Liver (tissue), 10 donors: ENCODE measurements around the gene RALY. TPM values are rescaled to one million over a fixed set of nuclear protein-coding genes. Genes with fewer than 3 reads are reported as not detected.
"Not testable (repeated sequence)": the region's sequence is repeated elsewhere in the genome, so short reads cannot be mapped to it uniquely, and the experiment has no call there.

Source experiments
- DNase-seq: peaks from one replicate; pipeline ENCODE4 v3.0.0-alpha.2; 2017; ENCODE audit warnings: low spot score
- H3K27ac ChIP-seq, 2 donors: one replicate each; pipeline ENCODE4 v1.7.0; 2013; ENCODE audit warnings: inconsistent platforms in 2 of 2, low read length in 2 of 2, control low read depth in 1 of 2, low read depth in 1 of 2, mild to moderate bottlenecking in 1 of 2
- H3K27me3 ChIP-seq, 4 donors: one replicate each; pipeline versions ENCODE4 v1.6.1 to v1.7.0; 2013; ENCODE audit warnings: low read length in 3 of 4, inconsistent platforms in 1 of 4, mild to moderate bottlenecking in 1 of 4, moderate library complexity in 1 of 4; ENCODE audit not compliant: control insufficient read depth in 4 of 4, insufficient read depth in 4 of 4
- H3K36me3 ChIP-seq, 4 donors: one replicate each; pipeline versions ENCODE4 v1.6.1 to v1.7.0; 2013; ENCODE audit warnings: low read length in 3 of 4, mild to moderate bottlenecking in 3 of 4, low read depth in 1 of 4, moderate library complexity in 1 of 4; ENCODE audit not compliant: control insufficient read depth in 4 of 4, insufficient read depth in 3 of 4
- H3K4me1 ChIP-seq, 4 donors: one replicate each; pipeline versions ENCODE4 v1.6.1 to v1.7.0; 2013; ENCODE audit warnings: low read length in 3 of 4, mild to moderate bottlenecking in 3 of 4, moderate library complexity in 1 of 4; ENCODE audit not compliant: control insufficient read depth in 4 of 4, insufficient read depth in 4 of 4
- H3K4me3 ChIP-seq, 3 donors: one replicate each; pipeline versions ENCODE4 v1.6.1 to v1.7.0; 2013; ENCODE audit warnings: low read length in 3 of 3, control low read depth in 1 of 3, low read depth in 1 of 3, mild to moderate bottlenecking in 1 of 3
- H3K9ac ChIP-seq, 2 donors: one replicate each; pipeline ENCODE4 v1.7.0; 2013; ENCODE audit warnings: low read length in 2 of 2, mild to moderate bottlenecking in 2 of 2, moderate library complexity in 2 of 2, control low read depth in 1 of 2, low read depth in 1 of 2
- H3K9me3 ChIP-seq, 4 donors: one replicate each; pipeline versions ENCODE4 v1.6.1 to v1.7.0; 2013; ENCODE audit warnings: low read length in 3 of 4; ENCODE audit not compliant: control insufficient read depth in 4 of 4
- WGBS: extraction: QIAGEN DNeasy Blood & Tissue Kit; methylation state at CpG from one replicate; pipeline ENCODE4 v1.1.7; 2013; 5-methylcytosine and 5-hydroxymethylcytosine counted together
- polyA plus RNA-seq, 2 donors: library from polyadenylated mRNA; stranded (reverse) in 1 of 2; unstranded in 1 of 2; fragments of 200-250 nt in 1 of 2; fragments of >200 nt in 1 of 2; fragmentation: Nextera tagmentation in 1 of 2; extraction: Ambion mirVana in 1 of 2; gene quantifications; one replicate each; pipeline versions ENCODE4 v1.2.1 to v1.2.3, GENCODE V29; 2013 to 2015
- small RNA-seq: library from RNA; depleted of rRNA; stranded (forward); fragments of <200 nt; gene quantifications from one replicate; pipeline ENCODE3, GENCODE V24; 2014
- total RNA-seq, 2 donors: library from RNA; depleted of rRNA; stranded (reverse); fragments of >200 nt; gene quantifications; one replicate each; pipeline ENCODE4 v1.2.3, GENCODE V29; 2014
- TF ChIP-seq, protein P1 (sequence below): IDR thresholded peaks from 2 replicates; pipeline ENCODE4 v1.6.1; 2016; ENCODE audit warnings: antibody characterized with exemption
- donor health status: healthy.
- donor health status: healthy.
- donor health status: healthy.
- donor health status: healthy.
- donor health status: healthy.

Gene RALY
- total and polyA plus RNA-seq, 4 donors = 23.1 to 47.4 (median 33.3) TPM

- TF ChIP-seq, protein P1, sequence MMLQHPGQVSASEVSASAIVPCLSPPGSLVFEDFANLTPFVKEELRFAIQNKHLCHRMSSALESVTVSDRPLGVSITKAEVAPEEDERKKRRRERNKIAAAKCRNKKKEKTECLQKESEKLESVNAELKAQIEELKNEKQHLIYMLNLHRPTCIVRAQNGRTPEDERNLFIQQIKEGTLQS = no peak
Measured at GRCh38 chr20:34131491-34131890, 137.8 kb downstream of the RALY start (continued).

GRCh38 chr20:34132491-34132890, 138.8 kb downstream of the RALY start:
- WGBS = 95% methylated on average over 26 of the region's 26 CpGs
- H3K4me3 ChIP-seq, H3K4me1 ChIP-seq, H3K9me3 ChIP-seq, DNase-seq, H3K36me3 ChIP-seq, H3K27me3 ChIP-seq, H3K27ac ChIP-seq, H3K9ac ChIP-seq: not testable (repeated sequence)

DNA sequence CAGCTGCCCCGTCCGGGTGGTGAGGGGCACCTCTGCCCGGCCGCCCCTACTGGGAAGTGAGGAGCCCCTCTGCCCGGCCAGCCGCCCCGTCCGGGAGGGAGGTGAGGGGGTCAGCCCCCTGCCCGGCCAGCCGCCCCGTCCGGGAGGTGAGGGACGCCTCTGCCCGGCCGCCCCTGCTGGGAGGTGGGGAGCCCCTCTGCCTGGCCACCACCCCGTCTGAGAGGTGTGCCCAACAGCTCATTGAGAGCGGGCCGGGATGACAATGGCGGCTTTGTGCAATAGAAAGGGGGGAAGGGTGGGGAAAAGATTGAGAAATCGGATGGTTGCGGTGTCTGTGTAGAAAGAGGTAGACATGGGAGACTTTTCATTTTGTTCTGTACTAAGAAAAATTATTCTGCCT, 139.2 kb downstream of the RALY start:
- not testable (repeated sequence) for H3K27me3 ChIP-seq, H3K27ac ChIP-seq, DNase-seq, H3K4me3 ChIP-seq, H3K36me3 ChIP-seq, H3K9ac ChIP-seq, H3K4me1 ChIP-seq, H3K9me3 ChIP-seq
- 88% methylated on average over 21 of the region's 21 CpGs for WGBS

GRCh38 chr20:34133365-34133860, 139.7 kb downstream of the RALY start:
- H3K9me3 ChIP-seq, DNase-seq, H3K27ac ChIP-seq, H3K4me1 ChIP-seq, H3K27me3 ChIP-seq, H3K4me3 ChIP-seq, H3K9ac ChIP-seq, H3K36me3 ChIP-seq: not testable (repeated sequence)
- 74% methylated on average over 4 of the region's 4 CpGs for WGBS

Small RNAs within 50 kb of the gene (small RNA-seq; reads per million reads assigned to genes)
- gene MIR4755 = not detected

Other genes starting within 250 kb of the RALY start
- 10 to 100 TPM; 16.4 to 18.0 TPM for gene CHMP4B, start 182.6 kb upstream of the RALY start, total RNA-seq
- 10 to 100 TPM in 1 of 2 donors, 1 to 10 TPM in 1; 2.7 to 37.2 TPM for gene CHMP4B, start 182.6 kb upstream of the RALY start, polyA plus RNA-seq
- gene EIF2S2, start 118.3 kb downstream of the RALY start, total RNA-seq = 10 to 100 TPM; 31.0 to 32.1 TPM
- gene EIF2S2, start 118.3 kb downstream of the RALY start, polyA plus RNA-seq = 10 to 100 TPM; 30.8 to 37.9 TPM
- not detected for gene ASIP, start 247.5 kb downstream of the RALY start, total RNA-seq
- under 1 TPM; 0.39 to 0.62 TPM for gene ASIP, start 247.5 kb downstream of the RALY start, polyA plus RNA-seq